ENCODE measurements around the gene PIP5K1B. TPM values are rescaled to one million over a fixed set of nuclear protein-coding genes. Genes with fewer than 3 reads are reported as not detected.

PIP5K1B gene
- total RNA-seq, 4 donors from 2014 or later = 0.63 to 1.6 (median 0.98) TPM

GRCh38 chr9:68950188-68950587 lies 245.1 kb downstream of the PIP5K1B start:
- Histone ChIP-seq H3K36me3 (no peaks in the 10 kb centered on the region), H3K4me1 (no peaks in the 10 kb centered on the region), H3K9me3 (no peaks in the 10 kb centered on the region), H3K4me3 (replicated peaks in 1 of 3) (no peak overlapping the region), H3K27ac (no peak overlapping the region), H3K27me3 (no peaks in the 10 kb centered on the region)
- intact Hi-C loops (cut with DNase I) = no loop called here
- no peak for DNase-seq
- WGBS, 2 donors = 68 to 72% methylated on average over 4 of the region's 4 CpGs
- no peak for TF ChIP-seq CTCF (IDR thresholded peaks at IDR 0.05)
- no peak for TF ChIP-seq POLR2A (IDR thresholded peaks at IDR 0.05)

- H3K4me3 ChIP-seq (replicated peaks in 1 of 3) = no peak overlapping the region
- H3K9me3 ChIP-seq = no peaks in the 10 kb centered on the region
- 69 to 82% methylated on average over 2 of the region's 2 CpGs for WGBS, 2 donors
- intact Hi-C loops (cut with DNase I) = no loop called here
- H3K4me1 ChIP-seq = no peaks in the 10 kb centered on the region
- no peaks in the 10 kb centered on the region for H3K27me3 ChIP-seq
- no peak overlapping the region for H3K27ac ChIP-seq
- H3K36me3 ChIP-seq = no peaks in the 10 kb centered on the region
- no peak for DNase-seq
- no peak for TF ChIP-seq CTCF (IDR thresholded peaks at IDR 0.05)
- TF ChIP-seq POLR2A (IDR thresholded peaks at IDR 0.05) = no peak
Observed at GRCh38 chr9:68950689-68951088, 245.6 kb downstream of the PIP5K1B start.

GRCh38 chr9:68951879-68952659 lies 247.0 kb downstream of the PIP5K1B start:
- no peaks in the 10 kb centered on the region for H3K27me3 ChIP-seq
- no peak for TF ChIP-seq POLR2A (IDR thresholded peaks at IDR 0.05)
- TF ChIP-seq CTCF (IDR thresholded peaks at IDR 0.05) = no peak
- DNase-seq = no peak
- WGBS, 2 donors = 76 to 90% methylated on average over 8 of the region's 8 CpGs
- H3K4me3 ChIP-seq (replicated peaks in 1 of 3) = no peak overlapping the region
- no peaks in the 10 kb centered on the region for H3K4me1 ChIP-seq
- no peaks in the 10 kb centered on the region for H3K36me3 ChIP-seq
- H3K9me3 ChIP-seq = no peaks in the 10 kb centered on the region
- H3K27ac ChIP-seq = no peak overlapping the region
- intact Hi-C loops (cut with DNase I) = no loop called here

- Histone ChIP-seq H3K36me3 (no peaks in the 10 kb centered on the region), H3K4me3 (replicated peaks in 1 of 3) (no peak overlapping the region), H3K27ac (no peak overlapping the region), H3K27me3 (no peaks in the 10 kb centered on the region), H3K9me3 (no peaks in the 10 kb centered on the region), H3K4me1 (no peaks in the 10 kb centered on the region)
- WGBS, 2 donors = 80 to 96% methylated on average over 1 of the region's 1 CpG
- TF ChIP-seq POLR2A (IDR thresholded peaks at IDR 0.05) (no peak), CTCF (IDR thresholded peaks at IDR 0.05) (no peak)
- intact Hi-C loops (cut with DNase I) = no loop called here
- no peak for DNase-seq
Observed at GRCh38 chr9:68953771-68954170, 248.7 kb downstream of the PIP5K1B start.

- no peak for DNase-seq
- TF ChIP-seq POLR2A (IDR thresholded peaks at IDR 0.05) (no peak), CTCF (IDR thresholded peaks at IDR 0.05) (no peak)
- Histone ChIP-seq H3K27ac (no peak overlapping the region), H3K4me1 (no peaks in the 10 kb centered on the region), H3K36me3 (no peaks in the 10 kb centered on the region), H3K9me3 (no peaks in the 10 kb centered on the region), H3K4me3 (replicated peaks in 1 of 3) (no peak overlapping the region), H3K27me3 (no peaks in the 10 kb centered on the region)
- 49 to 60% methylated on average over 4 of the region's 4 CpGs for WGBS, 2 donors
- intact Hi-C loops (cut with DNase I) = no loop called here
Observed at GRCh38 chr9:68955330-68955729, 250.3 kb downstream of the PIP5K1B start.
